OCI-LY1 (cell line): ENCODE data around the gene KCNH6.

ENCODE experiments used
- H2AFZ ChIP-seq: fragments of 200-600 bp; sonication (generic), shearing (Covaris generic); 2 replicates; pipeline ENCODE4 v1.6.0; 2014; ENCODE audit warnings: antibody characterized with exemption, mild to moderate bottlenecking, low read length
- H3F3A ChIP-seq: fragments of 200-600 bp; sonication (generic), shearing (Covaris generic); 2 replicates; pipeline ENCODE4 v1.6.0; 2014; ENCODE audit warnings: mild to moderate bottlenecking, antibody characterized with exemption, low read length, moderate library complexity; ENCODE audit not compliant: insufficient read depth
- H3K27ac ChIP-seq: fragments of 200-600 bp; sonication (generic); 2 replicates; pipeline ENCODE4 v1.5.1; 2014; ENCODE audit warnings: low read length, mixed run types, mild to moderate bottlenecking, low read depth; ENCODE audit not compliant: poor library complexity, severe bottlenecking
- H3K27me3 ChIP-seq: fragments of 200-600 bp; sonication (generic); 2 replicates; pipeline ENCODE4 v1.6.0; 2014; ENCODE audit warnings: antibody characterized with exemption, mild to moderate bottlenecking, low read length, moderate library complexity; ENCODE audit not compliant: insufficient read depth
- H3K36me3 ChIP-seq: fragments of 200-600 bp; sonication (generic); 2 replicates; pipeline ENCODE4 v1.6.1; 2014; ENCODE audit warnings: mild to moderate bottlenecking, antibody characterized with exemption, low read length, moderate library complexity, mixed read lengths; ENCODE audit not compliant: insufficient read depth
- H3K4me1 ChIP-seq: fragments of 200-600 bp; sonication (generic); 2 replicates; pipeline ENCODE4 v1.5.1; 2014; ENCODE audit warnings: mild to moderate bottlenecking, low read length, moderate library complexity; ENCODE audit not compliant: insufficient read depth, severe bottlenecking
- H3K4me2 ChIP-seq: fragments of 200-600 bp; sonication (generic), shearing (Covaris generic); 2 replicates; pipeline ENCODE4 v1.6.1; 2014; ENCODE audit warnings: low read length
- H3K4me3 ChIP-seq: fragments of 200-600 bp; sonication (generic); 2 replicates; pipeline ENCODE4 v1.5.1; 2014; ENCODE audit warnings: low read length, low read depth, mild to moderate bottlenecking, mixed read lengths; ENCODE audit not compliant: poor library complexity, severe bottlenecking
- H3K79me2 ChIP-seq: fragments of 200-600 bp; shearing (Covaris generic); 2 replicates; pipeline ENCODE4 v1.6.1; 2016; ENCODE audit warnings: mixed run types, low read length, mixed read lengths; ENCODE audit not compliant: insufficient read depth
- H3K9ac ChIP-seq: fragments of 200-600 bp; sonication (generic), shearing (Covaris generic); 2 replicates; pipeline ENCODE4 v1.6.1; 2014; ENCODE audit warnings: mild to moderate bottlenecking, low read length, mixed read lengths
- H3K9me2 ChIP-seq: fragments of 200-600 bp; sonication (generic), shearing (Covaris generic); 2 replicates; pipeline ENCODE4 v1.6.1; 2014; ENCODE audit warnings: low read depth, mild to moderate bottlenecking, low read length, mixed read lengths
- H3K9me3 ChIP-seq: fragments of 200-600 bp; shearing (Covaris generic); 2 replicates; pipeline ENCODE4 v1.6.1; 2014; ENCODE audit warnings: low read length, mixed read lengths
- H4K20me1 ChIP-seq: fragments of 200-600 bp; sonication (generic), shearing (Covaris generic); 2 replicates; pipeline ENCODE4 v1.6.0; 2016; ENCODE audit warnings: mild to moderate bottlenecking, low read length; ENCODE audit not compliant: insufficient read depth
- EZH2 ChIP-seq: fragments of 200-600 bp; sonication (generic), shearing (Covaris generic); IDR thresholded peaks from 2 replicates; pipeline ENCODE4 v1.8.0; 2017; ENCODE audit warnings: borderline replicate concordance, mixed run types, mild to moderate bottlenecking, antibody characterized with exemption, low read length, moderate library complexity, mixed read lengths
- TF ChIP-seq, protein P1 (sequence below): fragments of 200-600 bp; sonication (generic), shearing (Covaris generic); IDR thresholded peaks from 2 replicates; pipeline ENCODE4 v1.5.1; 2017; ENCODE audit warnings: mild to moderate bottlenecking, antibody characterized with exemption, low read length, moderate library complexity, mixed read lengths

Gene KCNH6

GRCh38 chr17:63561819-63562218 is 38.7 kb downstream of the KCNH6 start:
- Histone ChIP-seq H3K27ac (no peak overlapping the region), H3K9me2 (no peaks in the 10 kb centered on the region), H3K27me3 (no peaks in the 10 kb centered on the region), H3K9ac (no peak overlapping the region), H3K36me3 (peaks cover 8% of the 10 kb centered on the region), H3F3A (no peaks in the 10 kb centered on the region), H4K20me1 (peaks cover 3% of the 10 kb centered on the region; the same call in 1 of the 2 replicates), H3K79me2 (peaks cover 76% of the 10 kb centered on the region), H3K4me2 (no peak overlapping the region), H2AFZ (no peak overlapping the region), H3K4me3 (no peak overlapping the region), H3K9me3 (no peaks in the 10 kb centered on the region), H3K4me1 (peaks cover 8% of the 10 kb centered on the region)
- TF ChIP-seq, protein P1, sequence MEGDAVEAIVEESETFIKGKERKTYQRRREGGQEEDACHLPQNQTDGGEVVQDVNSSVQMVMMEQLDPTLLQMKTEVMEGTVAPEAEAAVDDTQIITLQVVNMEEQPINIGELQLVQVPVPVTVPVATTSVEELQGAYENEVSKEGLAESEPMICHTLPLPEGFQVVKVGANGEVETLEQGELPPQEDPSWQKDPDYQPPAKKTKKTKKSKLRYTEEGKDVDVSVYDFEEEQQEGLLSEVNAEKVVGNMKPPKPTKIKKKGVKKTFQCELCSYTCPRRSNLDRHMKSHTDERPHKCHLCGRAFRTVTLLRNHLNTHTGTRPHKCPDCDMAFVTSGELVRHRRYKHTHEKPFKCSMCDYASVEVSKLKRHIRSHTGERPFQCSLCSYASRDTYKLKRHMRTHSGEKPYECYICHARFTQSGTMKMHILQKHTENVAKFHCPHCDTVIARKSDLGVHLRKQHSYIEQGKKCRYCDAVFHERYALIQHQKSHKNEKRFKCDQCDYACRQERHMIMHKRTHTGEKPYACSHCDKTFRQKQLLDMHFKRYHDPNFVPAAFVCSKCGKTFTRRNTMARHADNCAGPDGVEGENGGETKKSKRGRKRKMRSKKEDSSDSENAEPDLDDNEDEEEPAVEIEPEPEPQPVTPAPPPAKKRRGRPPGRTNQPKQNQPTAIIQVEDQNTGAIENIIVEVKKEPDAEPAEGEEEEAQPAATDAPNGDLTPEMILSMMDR, result no peak
- TF ChIP-seq EZH2, result no peak

DNA sequence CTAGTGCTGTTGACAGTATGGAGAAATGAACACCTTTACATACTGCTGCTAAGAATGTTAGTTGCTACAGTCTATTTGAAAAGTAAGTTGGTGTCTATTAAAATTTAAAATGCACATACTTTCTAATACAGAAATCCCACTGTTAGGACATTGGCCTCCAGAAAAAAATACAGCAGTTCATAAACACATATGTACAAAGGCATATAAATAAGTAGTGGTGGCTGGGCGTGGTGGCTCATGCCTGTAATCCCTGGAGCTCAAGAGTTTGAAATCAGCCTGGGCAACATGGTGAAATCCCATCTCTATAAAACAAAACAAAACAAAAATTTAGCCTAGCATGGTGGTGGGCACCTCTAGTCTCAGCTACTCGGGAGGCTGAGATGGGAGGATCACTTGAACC is 40.2 kb downstream of the KCNH6 start:
- Histone ChIP-seq H3K4me2 (no peak overlapping the region), H3K9ac (no peak overlapping the region), H3K36me3 (no peaks in the 10 kb centered on the region), H3K9me2 (no peaks in the 10 kb centered on the region), H3K9me3 (no peaks in the 10 kb centered on the region), H3K27me3 (no peaks in the 10 kb centered on the region), H2AFZ (no peak overlapping the region), H4K20me1 (peaks cover 3% of the 10 kb centered on the region; the same call in 1 of the 2 replicates), H3F3A (no peaks in the 10 kb centered on the region), H3K27ac (no peak overlapping the region), H3K4me1 (peaks cover 8% of the 10 kb centered on the region), H3K79me2 (peaks cover 66% of the 10 kb centered on the region), H3K4me3 (no peak overlapping the region)
- no peak for TF ChIP-seq EZH2
- TF ChIP-seq, protein P1, result no peak

DNA sequence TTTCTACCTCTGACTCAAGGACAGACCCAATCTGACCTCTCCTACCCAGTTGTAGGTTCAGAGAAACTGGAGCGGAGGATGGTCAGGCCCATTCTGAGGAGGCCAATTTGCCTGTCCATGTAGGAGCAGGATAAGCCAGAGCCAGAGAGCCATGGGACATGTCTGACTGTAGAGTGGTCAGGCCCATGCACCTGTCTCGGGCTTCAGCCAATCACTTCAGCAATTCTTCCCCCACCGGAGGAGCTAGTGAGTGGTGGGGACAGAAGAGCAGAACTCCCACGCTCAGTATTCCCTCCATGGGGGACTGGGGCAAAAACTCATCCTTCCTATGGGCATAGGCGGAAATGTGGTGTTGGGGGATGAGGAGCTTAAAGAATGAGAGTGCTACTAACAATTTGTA is 41.4 kb downstream of the KCNH6 start:
- no peaks in the 10 kb centered on the region for H3K27me3 ChIP-seq
- H3K36me3 ChIP-seq, result peaks cover 4% of the 10 kb centered on the region
- H3K27ac ChIP-seq, result no peak overlapping the region
- no peak overlapping the region for H3K4me2 ChIP-seq
- H3F3A ChIP-seq, result no peaks in the 10 kb centered on the region
- H3K4me3 ChIP-seq, result no peak overlapping the region
- H3K4me1 ChIP-seq, result peaks cover 6% of the 10 kb centered on the region
- H3K9me3 ChIP-seq, result no peaks in the 10 kb centered on the region
- H3K9ac ChIP-seq, result no peak overlapping the region
- peaks cover 65% of the 10 kb centered on the region for H3K79me2 ChIP-seq
- H2AFZ ChIP-seq, result no peak overlapping the region
- no peaks in the 10 kb centered on the region for H3K9me2 ChIP-seq
- TF ChIP-seq EZH2, result no peak
- H4K20me1 ChIP-seq, result peaks cover 3% of the 10 kb centered on the region; the same call in 1 of the 2 replicates

DNA sequence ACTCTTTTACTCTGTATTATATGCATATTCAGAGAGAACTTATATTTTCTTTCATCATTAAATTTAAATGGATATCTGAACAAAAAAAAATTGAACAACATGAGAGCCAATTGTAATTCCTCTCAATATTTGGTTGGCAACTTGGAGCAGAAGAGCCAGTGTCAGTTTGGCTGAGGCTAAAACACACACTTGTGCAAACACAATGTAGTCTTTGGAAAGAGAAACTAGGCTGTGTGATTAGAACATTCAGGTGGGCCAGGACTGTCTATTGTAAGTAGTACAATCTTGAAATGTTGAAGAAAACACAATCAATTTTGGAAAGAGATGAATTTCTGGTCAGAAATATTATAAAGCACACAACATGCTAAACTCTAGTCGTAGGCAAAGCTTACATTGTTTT is 44.1 kb downstream of the KCNH6 start:
- H3K4me3 ChIP-seq, result no peak overlapping the region
- H4K20me1 ChIP-seq, result no peaks in the 10 kb centered on the region
- H2AFZ ChIP-seq, result no peak overlapping the region
- no peak overlapping the region for H3K27ac ChIP-seq
- H3K9me3 ChIP-seq, result no peaks in the 10 kb centered on the region
- H3K9ac ChIP-seq, result no peak overlapping the region
- H3K79me2 ChIP-seq, result peaks cover 46% of the 10 kb centered on the region
- no peaks in the 10 kb centered on the region for H3K4me1 ChIP-seq
- H3K27me3 ChIP-seq, result no peaks in the 10 kb centered on the region
- TF ChIP-seq EZH2, result no peak
- TF ChIP-seq, protein P1, result no peak
- no peaks in the 10 kb centered on the region for H3F3A ChIP-seq
- H3K9me2 ChIP-seq, result no peaks in the 10 kb centered on the region
- peaks cover 6% of the 10 kb centered on the region for H3K36me3 ChIP-seq
- no peak overlapping the region for H3K4me2 ChIP-seq
